ENCODE results near the gene FAHD1.
A peak's percentile ranks its signal among the peaks of the same experiment; 100 is the strongest.
"Not testable (repeated sequence)": the region's sequence is repeated elsewhere in the genome, so short reads cannot be mapped to it uniquely, and the experiment has no call there.

FAHD1 gene

DNA sequence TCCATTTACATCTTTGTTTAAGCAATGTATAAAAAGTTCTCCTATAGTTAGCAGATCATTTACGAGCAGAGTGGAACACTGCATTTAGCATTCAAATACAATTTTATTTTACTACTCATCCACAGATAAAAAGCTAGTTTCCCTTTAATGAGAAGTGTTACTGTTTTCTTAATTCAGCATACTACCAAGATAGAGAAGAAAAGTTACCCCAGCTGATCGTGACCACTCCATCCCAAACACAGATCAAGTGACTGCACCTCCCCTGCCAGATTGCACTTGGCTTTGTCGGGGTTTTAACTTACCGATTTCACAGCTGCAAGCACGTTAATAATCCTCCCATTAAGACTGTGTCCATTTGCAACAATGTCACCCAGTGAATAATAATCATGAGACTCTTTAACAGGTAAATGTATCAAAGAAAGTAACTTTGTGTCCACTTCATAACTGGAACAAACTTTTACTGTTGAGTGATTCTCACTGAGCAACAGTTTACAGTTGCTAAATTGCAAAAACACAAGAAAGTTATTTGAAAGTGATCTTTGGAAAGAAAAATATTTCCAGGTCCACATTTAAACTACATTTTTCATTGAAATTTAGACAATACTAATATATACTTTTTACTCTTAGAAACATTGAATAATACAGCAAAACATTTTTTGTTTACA lies 30.6 kb downstream of the FAHD1 start:
- DNase-seq: no peak

DNA sequence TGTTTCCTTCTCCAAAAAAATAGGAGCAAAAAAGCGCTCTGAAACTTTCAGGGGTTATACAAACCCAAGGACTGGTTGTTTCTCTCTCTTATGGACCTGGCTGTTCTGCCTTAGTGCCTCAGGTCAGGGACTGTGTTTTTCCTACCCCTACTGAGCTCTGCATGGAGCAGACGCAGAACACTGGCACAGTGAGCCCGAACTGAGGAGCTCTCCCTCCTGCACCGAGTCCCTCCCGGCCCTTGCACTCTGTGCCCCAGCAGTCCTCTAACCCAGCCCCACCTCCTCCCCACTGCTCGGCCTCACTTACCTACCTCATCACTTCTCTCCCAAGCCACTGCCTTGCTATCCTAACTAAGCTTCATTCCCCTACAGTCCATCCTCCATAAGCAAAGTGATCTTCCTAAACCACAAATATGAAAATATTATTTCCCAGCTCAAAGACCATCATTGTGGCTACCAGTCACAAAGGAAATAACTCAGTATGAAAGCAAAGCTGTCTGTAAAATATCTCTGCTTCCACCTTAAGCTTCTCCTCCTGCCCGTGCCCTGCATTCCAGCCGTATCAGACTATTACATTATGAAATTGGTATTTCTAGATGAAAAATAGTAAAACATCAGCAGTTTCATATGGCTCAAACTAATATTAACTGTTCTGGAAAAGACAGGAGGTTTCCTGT lies 31.3 kb downstream of the FAHD1 start:
- no peak for DNase-seq

DNA sequence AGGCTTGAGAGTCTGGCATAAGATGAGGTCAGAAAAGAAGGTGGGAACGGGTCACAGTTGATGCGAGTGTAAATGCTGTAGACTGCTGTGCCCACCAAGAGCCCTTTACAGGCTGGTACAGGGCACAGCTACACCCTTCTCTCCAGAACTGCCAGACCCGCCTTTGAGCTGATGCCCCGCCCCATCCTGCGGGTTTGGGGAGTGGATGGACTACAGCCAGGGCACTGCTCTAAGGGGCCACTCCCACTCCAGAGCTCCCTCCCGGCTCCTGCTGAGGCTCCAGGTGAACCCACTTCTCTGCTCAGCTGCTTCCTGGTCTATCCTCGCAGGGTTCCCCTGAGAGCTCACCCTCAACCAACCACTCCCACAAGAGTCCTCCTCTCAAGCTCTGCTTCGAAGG lies 32.6 kb downstream of the FAHD1 start:
- DNase-seq: no peak

DNA sequence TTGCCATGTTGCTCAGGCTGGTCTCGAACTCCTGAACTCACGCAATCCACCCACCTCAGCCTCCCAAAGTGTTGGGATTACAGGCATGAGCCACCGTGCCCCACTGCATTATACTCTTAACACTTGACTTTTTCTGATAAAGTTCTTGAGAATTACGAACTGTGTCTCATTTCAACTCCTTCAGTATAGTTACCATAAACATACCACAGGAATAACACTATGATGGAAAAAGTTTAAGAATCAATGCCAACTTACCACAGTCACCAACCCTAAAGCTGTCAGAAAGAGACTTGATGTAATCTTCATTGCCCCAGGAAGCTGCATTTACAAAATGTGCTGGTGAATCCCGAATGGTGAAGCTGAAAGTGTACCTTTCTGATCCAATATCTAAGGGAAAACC lies 34.7 kb downstream of the FAHD1 start:
- DNase-seq: no peak

DNA sequence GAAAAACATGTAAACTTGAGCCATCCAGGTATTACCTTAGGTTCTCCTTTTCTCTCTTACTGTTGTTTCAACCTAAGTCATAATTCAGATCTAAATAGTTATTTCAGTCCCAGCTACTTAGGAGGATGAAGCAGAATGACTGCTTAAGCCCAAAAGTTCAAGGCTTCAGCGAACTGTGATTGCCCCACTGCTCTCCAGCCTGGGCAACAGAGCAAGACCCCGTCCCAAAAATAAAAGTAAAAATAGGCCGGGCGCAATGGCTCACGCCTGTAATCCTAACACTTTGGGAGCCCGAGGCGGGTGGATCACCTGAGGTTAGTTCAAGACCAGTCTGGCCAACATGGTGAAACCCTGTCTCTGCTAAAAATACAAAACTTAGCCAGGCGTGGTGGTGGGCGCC lies 35.4 kb downstream of the FAHD1 start:
- no peak for DNase-seq

DNA sequence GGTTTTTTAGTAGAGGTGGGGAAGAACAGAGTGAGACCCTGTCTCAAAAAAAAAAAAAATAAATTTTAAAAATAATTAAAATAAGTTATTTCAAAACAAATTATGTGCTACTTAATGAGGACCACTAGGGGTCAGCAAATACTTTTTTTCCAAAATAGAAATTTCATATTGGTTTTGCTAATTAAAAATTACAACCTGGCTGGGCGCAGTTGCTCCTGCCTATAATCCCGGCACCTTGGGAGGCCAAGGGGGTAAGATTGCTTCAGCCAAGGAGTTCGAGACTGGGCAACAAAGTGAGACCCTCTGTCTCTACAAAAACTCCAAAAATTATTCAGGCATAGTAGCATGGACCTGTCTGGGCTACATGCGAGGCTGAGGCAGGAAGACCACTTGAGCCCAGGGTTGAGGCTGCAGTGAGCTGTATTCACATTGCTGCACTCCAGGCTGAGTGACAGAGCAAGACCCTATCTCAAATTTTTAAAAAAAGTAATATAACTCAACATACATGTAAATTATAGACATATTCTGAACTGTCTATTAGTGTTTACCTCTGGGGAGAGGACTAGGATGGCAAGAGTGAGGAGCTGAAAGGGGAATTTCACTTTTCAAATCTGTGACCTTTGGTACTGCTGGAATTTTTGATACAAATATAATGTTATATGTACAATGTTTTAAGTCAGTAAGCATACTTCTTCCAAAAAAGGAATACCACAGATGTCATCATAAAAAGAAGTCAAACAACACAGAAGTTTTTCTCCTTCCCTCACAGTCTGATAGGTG lies 36.9 kb downstream of the FAHD1 start:
- DNase-seq: no peak

DNA sequence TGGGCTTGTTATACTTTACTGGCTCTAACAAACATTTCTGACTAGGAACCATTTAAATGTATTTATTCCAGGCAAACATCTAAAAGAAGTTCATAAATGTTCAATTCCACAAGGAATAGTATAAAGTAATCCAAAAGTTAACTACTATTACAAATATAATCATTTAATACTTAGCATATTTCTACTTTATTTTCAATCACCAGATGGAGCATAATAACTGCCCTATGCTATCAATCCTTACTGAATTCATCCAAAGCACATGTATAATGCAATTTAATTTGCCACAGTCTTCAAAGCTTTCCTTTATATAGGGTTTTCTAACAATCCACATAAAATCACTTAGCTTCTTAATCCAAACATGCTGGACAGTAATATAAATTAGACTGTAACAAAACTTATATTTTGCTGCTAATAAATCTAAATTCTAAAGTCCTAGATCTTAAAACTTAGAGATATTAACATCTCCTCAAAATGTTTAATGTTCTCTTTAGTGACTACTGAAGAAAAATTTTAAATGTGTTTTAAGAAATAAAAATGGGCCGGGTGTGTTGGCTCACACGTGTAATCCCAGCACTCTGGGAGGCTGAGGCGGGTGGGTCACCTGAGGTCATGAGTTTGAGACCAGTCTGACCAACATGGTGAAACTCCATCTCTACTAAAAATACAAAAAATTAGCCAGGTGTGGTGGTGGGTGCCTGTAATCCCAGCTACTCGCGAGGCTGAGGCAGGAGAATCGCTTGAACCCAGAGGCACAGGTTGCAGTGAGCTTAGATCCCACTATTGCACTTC lies 39.1 kb downstream of the FAHD1 start:
- DNase-seq: no peak

DNA sequence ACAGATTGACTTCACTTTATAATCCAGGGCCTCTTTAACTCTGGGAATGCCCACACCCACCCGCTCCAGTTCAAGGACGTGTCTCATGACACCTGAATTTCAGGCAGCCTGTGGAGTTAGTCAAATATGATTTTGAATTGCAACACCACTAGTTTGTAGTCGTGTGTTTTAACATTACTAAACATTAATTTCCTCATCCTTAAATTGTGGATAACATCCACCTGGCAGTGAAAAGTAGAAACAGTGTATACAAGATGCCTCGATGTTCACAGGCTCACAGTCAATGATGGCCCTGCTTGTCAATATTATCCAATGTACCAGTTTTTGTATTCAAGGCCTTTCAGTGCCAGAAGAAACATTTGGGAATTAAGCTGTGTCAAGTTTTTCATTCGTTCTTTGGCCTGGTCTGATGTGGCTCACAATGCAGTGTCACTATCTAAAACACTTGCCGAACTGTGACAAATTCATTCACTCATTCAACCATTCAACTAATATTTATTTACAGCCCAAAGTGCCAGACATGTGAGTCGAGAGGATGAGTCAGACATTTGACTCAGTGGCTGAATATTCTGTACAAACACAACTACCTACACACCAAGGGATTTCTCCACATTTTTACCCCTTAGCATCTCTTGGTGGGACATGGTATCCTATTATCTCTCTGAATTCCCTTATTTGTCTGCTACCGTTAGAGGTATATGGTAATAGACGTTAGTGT lies 43.5 kb downstream of the FAHD1 start:
- DNase-seq: no peak

DNA sequence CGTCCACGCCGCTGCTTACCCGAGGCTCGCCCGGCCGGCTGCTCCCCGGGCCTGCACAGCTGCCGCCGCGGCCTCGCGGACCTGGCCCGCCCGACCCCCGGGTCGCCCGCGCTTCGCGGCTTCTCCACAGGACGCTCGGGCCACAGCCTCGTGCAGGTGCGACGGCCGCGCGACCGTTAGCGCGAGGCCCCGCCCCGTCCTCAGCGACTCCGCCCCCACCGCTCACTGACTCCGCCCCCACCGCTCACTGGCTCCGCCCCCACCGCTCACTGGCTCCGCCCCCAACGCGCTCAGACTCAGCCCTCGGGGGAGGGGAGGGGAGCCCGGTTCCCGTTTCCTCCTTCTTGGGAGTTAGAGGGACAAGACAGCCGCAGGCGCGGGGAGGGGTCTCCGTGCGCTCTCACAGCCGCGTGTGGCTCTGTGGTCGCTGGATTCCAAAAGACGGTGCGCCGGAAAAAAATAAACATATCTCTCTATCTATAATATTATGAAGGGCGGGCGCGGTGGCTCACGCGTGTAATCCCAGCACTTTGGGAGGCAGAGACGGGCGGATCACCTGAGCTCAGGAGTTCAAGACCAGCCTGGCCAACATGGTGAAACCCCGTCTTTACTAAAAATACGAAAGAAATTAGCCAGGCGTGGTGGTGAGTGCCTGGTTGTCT lies 45.1 kb downstream of the FAHD1 start, which contains the start of gene MEIOB:
Gene MEIOB, minus strand, starts transcription at position 191 of the 662 bp plus-strand sequence. CDS start 3,989 bp downstream, outside the sequence.
- peak; percentile 27 for DNase-seq

DNA sequence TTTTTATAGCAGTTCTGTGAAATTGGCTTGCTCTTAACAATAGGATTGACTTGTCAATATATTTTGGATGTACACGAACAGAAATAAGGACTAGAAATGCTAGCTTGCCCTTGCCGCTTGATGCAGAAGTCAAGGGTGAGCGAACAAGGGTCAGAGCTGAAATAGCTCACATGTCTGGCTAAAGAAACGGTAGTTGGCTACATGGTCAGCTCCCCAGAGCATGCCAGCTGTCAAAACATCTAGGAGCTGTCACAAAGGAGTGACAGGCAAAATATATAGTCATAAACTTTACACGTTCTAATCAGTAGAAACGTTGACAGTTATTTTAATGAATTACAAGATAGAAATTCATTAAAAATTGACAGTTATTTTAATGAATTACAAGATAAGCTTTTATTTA lies 47.8 kb downstream of the FAHD1 start:
- no peak for DNase-seq

DNA sequence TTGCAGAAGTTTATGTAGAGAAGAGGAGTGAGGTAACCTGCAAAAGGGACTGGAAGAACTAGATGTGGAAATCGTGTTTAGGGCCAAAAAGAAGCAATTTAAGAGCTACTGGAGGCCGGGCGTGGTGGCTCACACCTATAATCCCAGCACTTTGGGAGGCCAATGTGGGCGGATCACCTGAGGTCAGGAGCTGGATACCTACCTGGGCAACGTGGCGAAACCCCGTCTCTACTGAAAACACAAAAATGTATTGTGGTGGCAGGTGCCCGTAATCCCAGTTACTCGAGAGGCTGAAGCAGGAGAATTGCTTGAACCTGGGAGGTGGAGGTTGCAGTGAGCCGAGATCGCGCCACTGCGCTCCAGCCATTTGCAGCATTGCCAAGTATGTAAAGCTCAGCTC lies 49.1 kb downstream of the FAHD1 start:
- DNase-seq: not testable (repeated sequence)

DNA sequence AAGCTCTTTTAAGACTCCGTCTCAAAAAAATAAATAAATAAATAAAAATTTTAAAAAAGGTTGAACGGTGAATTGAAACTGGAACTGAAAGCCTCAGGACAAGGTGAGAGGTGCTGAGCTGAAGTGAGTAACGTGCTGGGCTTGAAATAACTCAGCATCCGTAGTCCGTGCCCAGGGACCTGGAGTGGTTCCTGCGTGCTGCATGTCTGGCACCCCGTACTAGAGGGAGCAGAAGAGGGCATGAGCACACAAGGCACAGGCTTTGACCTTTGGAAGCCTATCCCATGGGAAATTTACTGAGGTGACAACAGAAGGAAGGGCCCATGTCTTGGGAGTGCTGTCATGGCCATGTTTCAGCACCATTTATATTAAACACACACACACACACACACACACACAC lies 49.5 kb downstream of the FAHD1 start:
- no peak for DNase-seq

DNA sequence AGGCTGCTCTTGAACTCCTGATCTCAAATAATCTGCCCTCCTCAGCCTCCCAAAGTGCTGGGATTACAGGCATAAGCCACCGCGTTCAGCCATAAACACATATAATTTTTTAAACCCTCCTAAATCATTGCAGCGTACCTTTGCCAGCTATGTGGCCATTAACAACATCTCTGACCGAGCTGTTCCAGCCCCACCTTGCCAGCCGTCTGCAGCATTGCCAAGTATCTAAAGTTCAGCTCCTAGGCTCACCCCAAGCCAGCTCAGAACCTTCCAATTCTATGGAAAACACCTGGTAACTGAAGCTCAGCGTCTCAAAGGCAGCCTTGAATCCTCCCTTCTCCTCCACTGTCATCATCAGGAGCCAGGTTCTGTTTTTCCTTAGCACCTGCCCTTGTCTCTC lies 50.1 kb downstream of the FAHD1 start:
- DNase-seq: no peak

DNA sequence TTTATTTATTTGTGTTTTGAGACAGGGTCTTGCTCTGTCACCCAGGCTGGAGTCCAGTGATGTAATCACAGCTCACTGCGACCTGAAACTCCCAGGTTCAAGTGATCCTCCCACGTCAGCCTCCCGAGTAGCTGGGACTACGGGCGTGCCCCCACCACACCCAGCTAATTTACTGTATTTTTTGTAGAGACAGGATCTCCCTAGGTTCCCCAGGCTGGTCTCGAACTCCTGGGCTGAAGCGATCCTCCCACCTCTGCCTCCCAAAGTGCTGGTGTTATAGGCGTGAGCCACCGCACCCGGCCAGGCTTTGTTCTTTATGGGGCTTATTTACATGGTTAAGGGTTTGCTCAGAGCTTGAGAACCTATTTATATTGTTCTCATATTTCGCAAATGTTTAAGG lies 50.8 kb downstream of the FAHD1 start:
- DNase-seq: no peak

DNA sequence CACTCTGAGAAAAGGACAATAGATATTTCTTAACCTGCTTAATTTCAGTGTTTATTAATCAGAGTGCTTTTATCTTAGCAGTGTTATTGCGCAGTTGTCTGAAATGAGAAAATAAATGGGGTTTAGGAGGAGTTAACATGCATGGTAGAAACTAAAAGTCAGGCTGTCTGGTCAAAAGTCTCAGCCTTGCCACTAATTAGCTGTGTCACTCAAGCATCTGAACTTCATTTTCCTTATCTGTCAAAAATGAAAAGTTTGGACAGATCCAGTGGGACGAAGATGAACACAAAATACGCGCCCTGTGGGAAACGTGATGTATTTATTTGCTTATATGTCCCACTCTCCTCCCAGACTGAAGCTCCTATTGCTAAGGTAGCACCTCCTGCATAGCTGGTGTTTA lies 51.2 kb downstream of the FAHD1 start:
- no peak for DNase-seq
